Vagina (tissue), 2 donors: ENCODE data around the gene SETD3.

Experiments used
- CTCF ChIP-seq, 3 experiments: fragments of 450-650 bp in 2 of 3; fragments of 200-600 bp in 1 of 3; sonication (generic) in 1 of 3; IDR thresholded peaks; one replicate each; pipeline ENCODE4 v1.5.1; 2017 to 2019; ENCODE audit warnings: antibody characterized with exemption in 3 of 3, mild to moderate bottlenecking in 2 of 3, moderate library complexity in 2 of 3
- POLR2A ChIP-seq, 2 donors: fragments of 450-650 bp; IDR thresholded peaks; one replicate each; pipeline ENCODE4 v1.6.1; 2017; ENCODE audit warnings: antibody characterized with exemption in 2 of 2, mild to moderate bottlenecking in 2 of 2, moderate library complexity in 2 of 2
- POLR2AphosphoS5 ChIP-seq, 2 donors: sonication (generic); formaldehyde crosslinking; IDR thresholded peaks; one replicate each; pipeline ENCODE4 v1.9.0; 2017; ENCODE audit warnings: antibody characterized with exemption in 2 of 2, mild to moderate bottlenecking in 2 of 2, low read depth in 1 of 2; ENCODE audit not compliant: insufficient read depth in 1 of 2

GRCh38 chr14:99524091-99524661, 43.5 kb upstream of the SETD3 start:
- TF ChIP-seq POLR2A (IDR thresholded peaks at IDR 0.05) = no peak
- TF ChIP-seq CTCF (IDR thresholded peaks at IDR 0.05) = no peak
- TF ChIP-seq POLR2AphosphoS5 (IDR thresholded peaks at IDR 0.05; ENCODE audit: insufficient read depth in 1 of 2, low read depth in 1 of 2) = no peak
